Glomerular endothelial cell (primary cell): ENCODE measurements around the gene NANOS2. TPM values are rescaled to one million over a fixed set of nuclear protein-coding genes. Genes with fewer than 3 reads are reported as not detected.
A peak's percentile ranks its signal among the peaks of the same experiment; 100 is the strongest.
"Not testable (repeated sequence)": the region's sequence is repeated elsewhere in the genome, so short reads cannot be mapped to it uniquely, and the experiment has no call there.

Experiments
- DNase-seq: peaks from one replicate; pipeline ENCODE4 v3.0.0-alpha.2; 2011; ENCODE audit warnings: low read depth, low spot score; ENCODE audit errors: extremely low read depth
- total RNA-seq: library from RNA; depleted of rRNA; stranded (reverse); fragments of >200 nt; gene quantifications from 2 replicates; pipeline ENCODE4 v1.2.3, GENCODE V29; 2015

Gene NANOS2
- total RNA-seq, 1 donor from 2014 or later, result not detected

GRCh38 chr19:45897261-45897812 is 17.2 kb downstream of the NANOS2 start:
- DNase-seq, result no peak

GRCh38 chr19:45895983-45896599 is 18.5 kb downstream of the NANOS2 start:
- not testable (repeated sequence) for DNase-seq

DNA sequence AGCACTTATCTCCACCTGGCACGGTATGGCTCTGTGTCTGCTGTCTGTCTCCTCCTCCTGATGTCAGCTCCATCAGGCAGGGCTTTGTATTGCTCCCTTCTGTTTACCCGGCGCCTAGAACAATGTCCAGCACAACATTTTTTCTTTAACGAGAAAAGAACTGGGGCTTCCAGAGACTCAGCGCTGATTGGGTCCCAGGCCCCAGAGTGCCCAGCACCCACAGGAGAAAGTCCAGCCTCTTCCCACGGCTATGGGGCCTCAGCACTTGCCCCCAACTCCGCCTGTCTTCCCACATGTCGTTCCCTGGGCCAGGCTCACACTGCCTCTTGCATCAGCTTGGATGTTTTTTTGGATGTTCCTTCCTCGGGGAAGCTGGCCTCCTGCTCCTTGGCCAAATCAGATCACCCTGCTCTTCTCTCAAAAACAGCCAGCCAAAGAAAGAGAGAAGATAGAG is 19.0 kb downstream of the NANOS2 start:
- no peak for DNase-seq

DNA sequence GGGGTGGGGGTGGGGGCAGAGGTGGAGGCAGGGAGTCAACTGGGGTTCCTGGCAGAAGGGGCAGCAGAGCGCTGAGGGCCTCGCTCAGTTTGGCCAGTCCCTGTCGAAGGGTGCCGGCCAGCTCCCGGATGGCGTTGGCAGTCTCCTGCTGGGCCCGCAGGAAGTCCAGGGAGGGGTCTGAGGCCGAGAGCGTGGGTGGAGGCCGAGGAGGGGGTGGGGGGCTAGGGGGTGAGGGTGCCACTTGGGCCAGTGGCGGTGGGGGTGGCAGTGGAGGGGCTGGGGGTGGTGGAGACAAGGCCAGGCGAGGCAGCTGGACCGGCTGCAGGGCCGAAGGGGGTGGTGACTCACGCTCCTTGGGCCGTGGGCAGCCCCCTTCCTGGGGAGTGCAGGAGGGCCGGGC is 23.7 kb downstream of the NANOS2 start:
- no peak for DNase-seq

GRCh38 chr19:45889210-45889885 is 25.2 kb downstream of the NANOS2 start:
- no peak for DNase-seq

DNA sequence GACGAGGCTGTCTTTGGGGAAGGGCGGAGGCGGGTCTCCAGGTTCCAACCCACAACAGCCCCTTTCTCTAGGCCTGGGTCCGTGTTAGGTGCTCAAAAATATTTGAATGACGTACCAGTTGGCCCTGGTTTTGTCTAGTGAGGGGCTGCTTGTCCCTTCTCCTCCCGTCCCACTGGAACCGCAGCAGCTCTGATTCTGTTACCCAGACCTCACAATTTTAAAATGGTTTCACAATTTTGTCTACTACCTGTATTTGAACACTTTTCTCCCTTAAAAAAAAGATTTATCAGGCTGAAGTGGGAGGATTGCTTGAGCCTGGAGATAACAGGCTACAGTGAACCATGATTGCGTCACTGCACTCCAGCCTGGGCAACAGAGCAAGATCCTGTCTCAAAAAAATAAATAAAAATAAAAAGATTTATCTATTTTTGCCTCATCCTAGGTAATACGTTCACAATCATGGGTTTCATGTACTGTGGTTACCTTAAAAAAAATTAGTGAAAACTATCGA is 27.3 kb downstream of the NANOS2 start:
- DNase-seq, result no peak

GRCh38 chr19:45886427-45887199 is 28.0 kb downstream of the NANOS2 start:
- peak; percentile 50 for DNase-seq

DNA sequence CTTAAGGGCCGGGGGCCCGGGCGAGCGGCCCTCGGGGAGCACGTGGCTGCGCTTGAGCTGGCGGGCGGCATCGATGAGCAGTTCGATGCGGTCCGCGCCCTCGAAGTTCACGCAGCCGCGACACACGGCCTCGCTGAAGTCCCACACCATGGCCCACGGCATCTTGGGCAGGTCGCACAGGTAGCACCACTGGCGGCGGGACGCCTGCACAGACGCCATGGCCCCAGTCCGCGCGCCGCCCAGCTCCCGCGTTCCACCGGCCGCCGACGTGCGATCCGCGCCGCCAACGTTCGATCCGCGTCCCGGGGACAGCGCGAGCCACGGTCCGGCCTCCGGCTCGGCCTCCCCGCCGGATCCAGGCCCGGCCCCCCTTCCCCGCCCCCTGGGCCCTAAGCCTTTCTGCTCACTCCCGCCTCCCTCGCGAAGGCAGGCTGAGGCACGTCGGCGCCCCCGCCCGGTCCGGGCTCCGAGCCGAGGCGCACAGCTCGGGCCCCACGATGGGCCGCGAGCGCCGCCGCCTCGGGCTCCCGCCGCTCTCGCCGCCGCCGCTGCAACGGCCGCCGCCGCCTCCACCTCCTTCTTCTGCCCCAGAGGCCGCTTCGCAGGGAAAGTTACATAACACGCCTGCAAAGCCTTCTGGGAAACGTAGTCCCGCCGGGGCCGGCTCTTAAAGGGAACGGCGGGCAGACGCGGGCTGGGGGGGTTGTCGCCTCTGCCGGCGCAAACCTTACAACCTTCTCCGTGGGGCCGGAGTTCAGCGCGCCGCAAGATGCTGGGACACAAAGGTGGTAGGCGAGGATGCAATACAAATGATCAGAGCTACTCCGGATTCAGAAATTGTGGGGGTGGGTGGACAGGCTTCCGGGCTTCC is 28.8 kb downstream of the NANOS2 start, which contains the start of gene IRF2BP1:
Gene IRF2BP1, minus strand, starts transcription at position 586 of the 871 bp plus-strand sequence. Its CDS starts 367 bp downstream, at position 219.
- peak; percentile 36 for DNase-seq

DNA sequence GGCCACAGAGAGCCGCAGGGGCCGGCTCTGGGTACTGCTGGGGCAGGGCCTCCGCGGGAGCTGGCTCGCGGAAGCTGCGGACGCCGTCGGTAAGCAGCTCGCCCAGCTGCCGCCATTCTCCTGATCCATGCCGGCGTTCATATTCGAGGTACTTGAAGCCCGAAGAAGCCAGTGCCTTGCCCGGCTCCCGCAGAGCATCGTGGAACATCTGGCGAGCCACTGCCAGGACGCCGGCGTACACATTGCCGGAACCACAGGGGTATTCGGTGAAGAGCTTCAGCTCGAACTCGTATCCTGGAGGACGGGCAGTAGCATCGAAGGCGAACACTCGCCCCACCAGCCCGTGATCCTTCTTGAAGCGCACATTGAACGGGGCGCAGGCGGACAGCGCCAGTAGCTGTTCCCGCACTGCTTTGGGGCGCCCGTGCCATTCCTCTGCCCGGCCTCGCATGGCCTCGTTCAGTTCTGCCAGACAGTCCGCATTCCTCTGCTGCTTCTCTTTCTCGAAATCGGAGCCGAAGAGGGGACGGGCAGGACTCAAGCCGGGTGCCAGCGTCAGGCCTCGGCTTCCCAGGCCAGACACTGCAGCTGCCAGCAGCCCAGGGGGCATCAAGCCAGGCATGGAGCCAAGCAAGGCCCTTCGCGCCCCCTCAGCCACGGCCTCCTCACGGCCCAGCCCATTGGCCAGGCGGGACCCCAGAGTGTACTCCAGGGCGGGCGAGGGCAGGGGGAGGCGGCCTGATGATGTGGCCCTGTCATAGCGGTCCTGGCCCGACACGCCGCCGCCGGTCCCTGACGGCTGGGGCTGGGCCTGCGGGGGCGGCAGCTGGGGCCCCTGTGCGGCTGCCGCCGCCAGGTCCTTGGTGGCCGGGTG is 29.7 kb downstream of the NANOS2 start:
- DNase-seq, result no peak

- DNase-seq, result no peak
Observed at GRCh38 chr19:45883881-45884681, 30.5 kb downstream of the NANOS2 start.

DNA sequence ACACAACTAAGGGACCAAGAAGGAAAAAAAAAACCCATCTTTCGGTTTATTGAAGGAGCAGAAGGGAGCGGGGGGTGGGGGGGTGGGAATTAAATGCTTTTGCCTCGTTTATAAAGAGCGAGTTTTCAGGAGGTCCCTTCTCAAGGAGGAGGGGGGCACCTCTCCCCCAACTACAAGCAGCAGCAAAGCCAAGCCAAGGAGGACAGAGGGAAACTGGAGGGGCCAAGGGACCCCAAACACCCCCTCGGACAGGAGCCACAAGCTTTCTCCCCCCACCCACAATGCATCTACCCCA is 31.0 kb downstream of the NANOS2 start:
- DNase-seq, result no peak

DNA sequence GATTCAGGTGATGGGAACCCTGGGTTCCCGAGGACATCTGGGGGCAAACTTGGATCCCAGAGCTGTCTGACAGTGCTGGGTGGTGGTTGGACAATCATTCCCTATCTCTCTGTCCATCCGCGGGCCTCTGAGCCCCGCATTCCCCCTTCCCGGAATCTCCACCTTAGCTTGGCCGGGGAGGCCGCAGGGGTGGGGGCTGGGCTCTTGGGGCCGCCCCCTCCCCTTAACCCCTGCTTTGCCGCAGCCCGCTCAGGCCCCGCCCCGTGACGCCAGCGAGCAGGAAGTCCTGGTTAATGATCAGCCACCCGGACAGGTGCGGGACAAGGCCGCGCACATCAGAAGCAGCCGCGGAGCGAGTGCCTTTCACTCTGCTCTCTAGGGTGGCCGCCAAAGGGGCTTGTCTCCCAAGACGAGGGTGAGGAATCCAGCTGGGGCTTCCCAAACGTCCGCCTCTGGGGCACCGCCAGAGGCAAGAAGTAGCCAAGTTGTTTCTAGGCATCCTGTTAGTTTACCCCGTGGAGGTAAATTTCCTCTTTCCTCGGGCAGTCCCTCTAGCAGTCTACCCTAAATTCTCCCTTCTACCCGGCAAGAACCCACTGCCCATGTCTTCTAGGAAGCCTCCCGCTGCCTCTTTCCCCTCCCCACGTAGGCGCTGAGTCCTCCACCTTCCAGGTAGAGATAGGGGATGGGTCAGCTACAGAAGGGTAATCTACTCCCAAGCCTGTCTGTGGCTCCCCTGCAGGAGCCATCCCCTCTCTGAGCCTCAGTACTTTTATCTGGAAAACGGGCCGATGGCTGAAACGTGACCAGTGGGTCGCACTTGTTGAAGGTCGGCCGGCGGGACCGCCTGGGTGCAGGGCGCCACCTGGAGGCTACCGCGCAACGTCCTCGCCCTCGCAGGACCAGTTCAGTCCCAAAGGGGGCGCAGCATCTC is 31.7 kb downstream of the NANOS2 start:
- DNase-seq, result peak; percentile 39

GRCh38 chr19:45881909-45882528 is 32.6 kb downstream of the NANOS2 start:
- no peak for DNase-seq

DNA sequence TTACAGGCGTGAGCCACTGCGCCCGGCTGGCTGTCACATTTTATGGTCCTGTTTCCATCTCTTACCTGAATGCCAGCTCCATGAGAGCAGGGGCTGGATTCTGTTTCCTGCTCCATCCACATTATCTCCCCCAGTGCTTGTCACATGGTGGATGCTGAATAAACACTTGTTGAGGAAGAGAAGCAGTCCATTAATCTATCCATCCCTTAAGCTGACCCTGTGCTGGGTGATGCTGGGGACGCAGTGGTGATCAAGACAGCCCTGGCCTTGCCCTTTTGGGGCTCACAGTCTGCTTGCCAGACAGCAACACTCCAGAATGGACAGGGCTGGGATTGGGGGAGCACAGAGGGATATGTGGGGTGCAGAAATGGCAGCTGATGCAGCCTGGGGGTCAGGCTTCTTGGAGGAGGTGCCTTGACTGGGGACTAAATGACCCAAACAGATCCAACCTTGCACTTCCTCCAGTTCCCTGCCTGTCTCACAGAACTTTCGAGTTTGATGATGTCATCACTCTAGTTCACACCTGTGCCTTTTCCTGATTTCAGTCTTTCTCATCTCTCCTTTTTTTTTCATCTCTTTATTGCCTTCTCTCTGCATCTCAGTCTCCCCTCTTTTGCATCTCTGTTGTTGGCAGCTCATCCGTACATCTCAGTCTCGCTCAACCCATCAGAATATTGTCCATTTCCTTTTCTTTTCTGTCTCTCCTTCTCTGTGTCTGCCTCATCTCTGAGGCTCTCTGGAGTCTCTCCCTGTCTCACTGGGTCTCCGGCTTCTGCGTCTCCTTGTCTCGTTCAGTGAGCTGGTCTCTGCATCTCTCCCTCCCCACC is 33.3 kb downstream of the NANOS2 start:
- DNase-seq, result no peak

DNA sequence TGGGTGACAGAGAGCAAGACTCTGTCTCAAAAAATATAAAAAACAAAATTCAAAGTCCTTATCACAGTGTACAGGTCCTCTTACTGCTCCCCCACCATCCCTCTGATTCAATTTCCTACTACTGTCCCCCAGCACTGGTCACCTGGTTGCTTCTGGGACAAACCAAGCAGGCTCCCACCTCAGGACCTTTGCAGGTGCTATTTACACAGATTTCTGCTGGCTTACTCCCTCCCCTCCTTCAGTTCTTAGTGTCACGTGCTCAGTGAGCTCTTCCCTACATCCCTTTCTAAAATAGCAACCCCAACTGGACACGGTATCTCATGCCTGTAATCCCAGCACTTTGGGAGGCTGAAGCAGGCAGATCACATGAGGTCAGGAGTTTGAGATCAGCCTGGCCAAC is 34.6 kb downstream of the NANOS2 start:
- no peak for DNase-seq

GRCh38 chr19:45879055-45879454 is 35.5 kb downstream of the NANOS2 start:
- DNase-seq, result no peak
